ENCODE results near the gene LIN7B. TPM values are rescaled to one million over a fixed set of nuclear protein-coding genes. Genes with fewer than 3 reads are reported as not detected.

Gene LIN7B
- total and polyA plus RNA-seq, 2 of the 13 experiments (the other 11 are each of a cell fraction or from before 2014, with no cell fraction given): 5.3 to 7.6 TPM

DNA sequence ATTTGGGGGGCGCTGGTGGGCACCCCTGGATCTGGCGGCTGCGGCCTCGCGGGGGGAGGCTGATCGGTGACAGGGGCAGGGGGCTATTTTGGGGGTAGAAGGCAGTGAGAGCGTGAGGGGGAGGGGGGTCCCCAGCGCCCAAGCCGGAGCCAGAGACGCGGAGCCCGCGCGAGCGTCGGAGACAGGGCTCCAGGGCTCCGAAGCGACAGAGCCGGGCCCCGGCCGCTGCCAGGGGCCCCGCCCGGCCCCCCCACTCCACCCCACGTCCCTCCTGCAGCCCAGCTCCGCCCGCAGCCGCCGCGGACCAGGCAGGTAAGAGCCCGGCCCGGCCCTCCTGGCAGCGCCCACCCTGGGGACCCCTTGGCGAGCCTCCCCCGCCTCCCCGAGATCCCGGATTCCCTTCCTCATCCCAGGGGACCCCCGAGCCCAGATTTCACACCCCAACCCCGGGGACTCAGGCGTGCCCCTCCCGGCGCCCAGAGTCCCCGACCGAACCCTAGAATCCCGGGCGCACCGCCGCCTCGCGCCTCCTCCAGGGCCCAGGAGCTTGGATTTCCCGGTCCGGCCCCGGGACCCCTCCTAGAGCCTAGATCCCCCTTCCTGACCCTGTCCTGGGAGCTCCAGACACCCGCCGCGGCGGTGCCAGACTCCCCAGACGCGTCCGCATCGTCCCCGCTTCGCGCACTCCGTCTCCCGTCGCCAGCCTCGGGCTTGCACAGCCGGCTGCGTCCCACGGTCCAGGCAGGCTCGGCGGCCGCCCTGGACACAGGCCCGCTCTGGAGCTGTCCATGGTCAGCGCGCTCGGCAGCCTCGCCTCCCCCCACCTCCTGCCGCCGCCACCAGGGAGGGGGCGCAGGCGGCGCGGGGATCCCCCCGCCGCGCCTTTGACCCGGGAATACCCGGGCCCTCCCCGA is 5.5 kb downstream of the LIN7B start, which contains the start of gene PPFIA3:
TSS of gene PPFIA3 (plus strand) at position 134 of the 914 bp plus-strand sequence. CDS start 8,330 bp downstream, outside the sequence.
- no TSS peak for BruUV-seq (replicated peaks)
- Histone ChIP-seq H3K4me2 (ENCODE audit: low read depth, low read length) (peak within 1 kb of the TSS; percentile 98), H3K4me3 (replicated peaks in 1 of 3; ENCODE audit: insufficient read depth in 1 of 3, low read depth in 2 of 3, low read length in 3 of 3) (peak within 1 kb of the TSS; percentile 67 to 78 (median 74)), H3K27ac (ENCODE audit: extremely low read length, insufficient read depth, low read length) (peak within 1 kb of the TSS; percentile 77), H3K9me3 (ENCODE audit: low read length) (no peaks in the 10 kb centered on the region), H4K20me1 (ENCODE audit: insufficient read depth, low read length) (no peaks in the 10 kb centered on the region), H3K79me2 (ENCODE audit: insufficient read depth, low read length) (peaks cover 4% of the 10 kb centered on the region), H3K27me3 (ENCODE audit: control insufficient read depth in 1 of 2, insufficient read depth in 2 of 2, low read length in 2 of 2) (peaks cover 0 to 7% of the 10 kb centered on the region in 2 experiments; a peak in 1 of 5 replicates), H3K36me3 (replicated peaks in 1 of 2; ENCODE audit: control insufficient read depth in 1 of 2, insufficient read depth in 2 of 2, low read length in 2 of 2) (no peaks in the 10 kb centered on the region), H3K4me1 (ENCODE audit: insufficient read depth, low read length) (peaks cover 58% of the 10 kb centered on the region), H3K9ac (ENCODE audit: insufficient read depth, low read depth, low read length) (peak within 1 kb of the TSS; percentile 90), H2AFZ (ENCODE audit: low read length) (no peak within 1 kb of the TSS)
- intact Hi-C loops (cut with micrococcal nuclease; ENCODE audit: unreplicated experiment) (loop anchor here (1.0 kb wide), 1 partner anchor 30 kb away; no protein-coding TSS in a partner anchor), in situ Hi-C loops (cut with HindIII; ENCODE audit: extremely low pct_ligation_motif_present, low pct_unique_long_range_greater_than_20kb) (loop anchor here (5.0 kb wide), 1 partner anchor 33 kb away; no protein-coding TSS in a partner anchor)
- WGBS (ENCODE audit: low lambda C conversion rate): 0% methylated on average over 19 of the region's 90 CpGs
- ChIA-PET POLR2A (interaction anchor here (0.9 to 1.4 kb wide), 2 partner anchors 22 to 29 kb away, joined by 3 to 4 read pairs; no protein-coding TSS in a partner anchor), CTCF (ENCODE audit: low intra/inter-chr PET ratio, low total read pairs) (no interaction called here)
- ATAC-seq: peak; percentile 64
- FAIRE-seq: no peak
- no peak for DNase-seq (ENCODE audit: low spot score)
- peak; percentile 82; the same call in 1 of the 2 replicates for TF ChIP-seq ZBTB38 (CRISPR knock-in tag; IDR thresholded peaks at IDR 0.05)
- 0 out of 2 replicates have a peak, but pooled peaks have one; percentile 64 for TF ChIP-seq ZNF709 (CRISPR knock-in tag; IDR thresholded peaks at IDR 0.05)
- 0 out of 2 replicates have a peak, but pooled peaks have one; percentile 26 for TF ChIP-seq ZNF274 (CRISPR knock-in tag; IDR thresholded peaks at IDR 0.05)
- TF ChIP-seq ADNP (CRISPR knock-in tag; IDR thresholded peaks at IDR 0.05): no peak
- TF ChIP-seq SNRNP70 (IDR thresholded peaks at IDR 0.05; ENCODE audit: low read depth, low read length): no peak
- no peak for TF ChIP-seq SUZ12 (IDR thresholded peaks at IDR 0.05; ENCODE audit: low read depth, low read length)
- no peak for TF ChIP-seq ZNF20 (CRISPR knock-in tag; IDR thresholded peaks at IDR 0.05)
- TF ChIP-seq, protein P1, sequence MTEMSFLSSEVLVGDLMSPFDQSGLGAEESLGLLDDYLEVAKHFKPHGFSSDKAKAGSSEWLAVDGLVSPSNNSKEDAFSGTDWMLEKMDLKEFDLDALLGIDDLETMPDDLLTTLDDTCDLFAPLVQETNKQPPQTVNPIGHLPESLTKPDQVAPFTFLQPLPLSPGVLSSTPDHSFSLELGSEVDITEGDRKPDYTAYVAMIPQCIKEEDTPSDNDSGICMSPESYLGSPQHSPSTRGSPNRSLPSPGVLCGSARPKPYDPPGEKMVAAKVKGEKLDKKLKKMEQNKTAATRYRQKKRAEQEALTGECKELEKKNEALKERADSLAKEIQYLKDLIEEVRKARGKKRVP (CRISPR knock-in tag; IDR thresholded peaks at IDR 0.05): no peak
- peak; percentile 54; the same call in 1 of the 2 replicates for TF ChIP-seq IRF2 (CRISPR knock-in tag; IDR thresholded peaks at IDR 0.05)
- peak; percentile 44 for TF ChIP-seq ISL2 (CRISPR knock-in tag; IDR thresholded peaks at IDR 0.05)
- TF ChIP-seq GATAD2A (CRISPR knock-in tag; IDR thresholded peaks at IDR 0.05): no peak
- TF ChIP-seq, protein P2, sequence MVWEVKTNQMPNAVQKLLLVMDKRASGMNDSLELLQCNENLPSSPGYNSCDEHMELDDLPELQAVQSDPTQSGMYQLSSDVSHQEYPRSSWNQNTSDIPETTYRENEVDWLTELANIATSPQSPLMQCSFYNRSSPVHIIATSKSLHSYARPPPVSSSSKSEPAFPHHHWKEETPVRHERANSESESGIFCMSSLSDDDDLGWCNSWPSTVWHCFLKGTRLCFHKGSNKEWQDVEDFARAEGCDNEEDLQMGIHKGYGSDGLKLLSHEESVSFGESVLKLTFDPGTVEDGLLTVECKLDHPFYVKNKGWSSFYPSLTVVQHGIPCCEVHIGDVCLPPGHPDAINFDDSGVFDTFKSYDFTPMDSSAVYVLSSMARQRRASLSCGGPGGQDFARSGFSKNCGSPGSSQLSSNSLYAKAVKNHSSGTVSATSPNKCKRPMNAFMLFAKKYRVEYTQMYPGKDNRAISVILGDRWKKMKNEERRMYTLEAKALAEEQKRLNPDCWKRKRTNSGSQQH (CRISPR knock-in tag; IDR thresholded peaks at IDR 0.05; ENCODE audit: low read depth): peak; percentile 95
- no peak for TF ChIP-seq DNMT3B (CRISPR knock-in tag; conservative IDR thresholded peaks at IDR 0.05)
- no peak for TF ChIP-seq RFX3 (CRISPR knock-in tag; IDR thresholded peaks at IDR 0.05)
- TF ChIP-seq ZNF773 (CRISPR knock-in tag; IDR thresholded peaks at IDR 0.05; ENCODE audit: borderline replicate concordance): no peak; the same call in 1 of the 2 replicates
- TF ChIP-seq SCMH1 (CRISPR knock-in tag; IDR thresholded peaks at IDR 0.05; ENCODE audit: borderline replicate concordance): no peak
- peak; percentile 65; the same call in 1 of the 2 replicates for TF ChIP-seq MXD4 (CRISPR knock-in tag; IDR thresholded peaks at IDR 0.05)
- TF ChIP-seq, protein P3, sequence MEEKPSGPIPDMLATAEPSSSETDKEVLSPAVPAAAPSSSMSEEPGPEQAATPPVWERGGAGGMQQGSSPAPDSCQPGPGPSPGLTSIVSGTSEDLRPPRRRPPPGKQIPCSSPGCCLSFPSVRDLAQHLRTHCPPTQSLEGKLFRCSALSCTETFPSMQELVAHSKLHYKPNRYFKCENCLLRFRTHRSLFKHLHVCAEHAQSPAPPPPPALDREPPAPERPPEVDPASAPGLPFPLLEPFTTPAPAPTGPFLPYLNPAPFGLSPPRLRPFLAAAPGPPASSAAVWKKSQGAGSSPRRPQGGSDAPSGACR (CRISPR knock-in tag; IDR thresholded peaks at IDR 0.05): 0 out of 2 replicates have a peak, but pooled peaks have one; percentile 35
- TF ChIP-seq ZNF432 (CRISPR knock-in tag; IDR thresholded peaks at IDR 0.05; ENCODE audit: borderline replicate concordance): no peak
- TF ChIP-seq, protein P4, sequence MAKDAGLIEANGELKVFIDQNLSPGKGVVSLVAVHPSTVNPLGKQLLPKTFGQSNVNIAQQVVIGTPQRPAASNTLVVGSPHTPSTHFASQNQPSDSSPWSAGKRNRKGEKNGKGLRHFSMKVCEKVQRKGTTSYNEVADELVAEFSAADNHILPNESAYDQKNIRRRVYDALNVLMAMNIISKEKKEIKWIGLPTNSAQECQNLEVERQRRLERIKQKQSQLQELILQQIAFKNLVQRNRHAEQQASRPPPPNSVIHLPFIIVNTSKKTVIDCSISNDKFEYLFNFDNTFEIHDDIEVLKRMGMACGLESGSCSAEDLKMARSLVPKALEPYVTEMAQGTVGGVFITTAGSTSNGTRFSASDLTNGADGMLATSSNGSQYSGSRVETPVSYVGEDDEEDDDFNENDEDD (CRISPR knock-in tag; IDR thresholded peaks at IDR 0.05; ENCODE audit: borderline replicate concordance): no peak; the same call in 1 of the 2 replicates

Measured in HepG2 (cell line).